Spleen (tissue), 11 donors: Measurements from ENCODE around the gene FXYD4. TPM values are rescaled to one million over a fixed set of nuclear protein-coding genes. Genes with fewer than 3 reads are reported as not detected.

Source experiments
- DNase-seq: peaks from one replicate; pipeline ENCODE4 v3.0.0-alpha.2; 2020
- H3K27ac ChIP-seq, 8 donors: fragments of 200-600 bp; sonication (generic) in 7 of 8; 1 replicate in 4 of 8; 2 replicates in 4 of 8; pipeline versions ENCODE4 v1.5.0 to v1.8.0; 2016 to 2021; ENCODE audit warnings: inconsistent platforms in 4 of 8, mild to moderate bottlenecking in 4 of 8, moderate library complexity in 1 of 8
- H3K27me3 ChIP-seq, 7 donors: fragments of 200-600 bp; sonication (generic) in 6 of 7; replicated peaks in 1 of 7; 1 replicate in 4 of 7; 2 replicates in 3 of 7; pipeline versions ENCODE4 v1.5.0 to v1.8.0; 2016 to 2021; ENCODE audit warnings: inconsistent platforms in 3 of 7, mild to moderate bottlenecking in 1 of 7
- H3K36me3 ChIP-seq, 6 donors: fragments of 200-600 bp; sonication (generic) in 5 of 6; 1 replicate in 4 of 6; 2 replicates in 2 of 6; pipeline versions ENCODE4 v1.5.0 to v1.8.0; 2016 to 2021; ENCODE audit warnings: inconsistent platforms in 2 of 6
- H3K4me1 ChIP-seq, 6 donors: fragments of 200-600 bp; sonication (generic) in 5 of 6; 1 replicate in 3 of 6; 2 replicates in 3 of 6; pipeline versions ENCODE4 v1.5.0 to v1.8.0; 2016 to 2021; ENCODE audit warnings: inconsistent platforms in 3 of 6
- H3K4me3 ChIP-seq, 8 donors: fragments of 200-600 bp; sonication (generic) in 7 of 8; 1 replicate in 4 of 8; 2 replicates in 4 of 8; pipeline versions ENCODE4 v1.5.0 to v1.8.0; 2016 to 2021; ENCODE audit warnings: inconsistent platforms in 4 of 8, mild to moderate bottlenecking in 4 of 8, moderate library complexity in 2 of 8
- H3K9me3 ChIP-seq, 8 donors: fragments of 200-600 bp; sonication (generic) in 7 of 8; 1 replicate in 4 of 8; 2 replicates in 4 of 8; pipeline versions ENCODE4 v1.5.0 to v1.8.0; 2016 to 2021; ENCODE audit warnings: inconsistent platforms in 4 of 8
- POLR2A ChIP-seq, 3 donors: fragments of 450-650 bp; IDR thresholded peaks; one replicate each; pipeline ENCODE4 v1.5.1; 2017; ENCODE audit warnings: antibody characterized with exemption in 3 of 3, mild to moderate bottlenecking in 1 of 3
- POLR2AphosphoS5 ChIP-seq, 3 donors: sonication (generic); formaldehyde crosslinking; IDR thresholded peaks; one replicate each; pipeline ENCODE4 v1.5.1; 2017; ENCODE audit warnings: antibody characterized with exemption in 3 of 3
- WGBS, 5 donors: extraction: QIAGEN DNeasy Blood & Tissue Kit in 3 of 5; methylation state at CpG; one replicate each; pipeline versions ENCODE4 v1.1.5 to v1.1.7; 2013 to 2018; 5-methylcytosine and 5-hydroxymethylcytosine counted together
- intact Hi-C: fragments of 100-400 bp; cut with DNase I; formaldehyde crosslinking; loops from one replicate; pipeline ENCODE4 v1.15.0; 2023; ENCODE audit warnings: low total_unique reads
- polyA plus RNA-seq, 3 donors: library from polyadenylated mRNA; stranded (reverse); fragments of 200-250 nt; gene quantifications; one replicate each; pipeline ENCODE4 v1.2.1, GENCODE V29; 2013
- total RNA-seq, 7 donors: library from RNA; depleted of rRNA in 3 of 7; stranded (reverse); fragments of >200 nt in 3 of 7; fragmentation: NEBNext Ultra II Directional in 4 of 7; extraction: Animal tissue kit (Norgen Biotek cat#: 25700) in 4 of 7; gene quantifications; one replicate each; pipeline versions ENCODE4 v1.1.0 to v1.2.1, GENCODE V29; 2016 to 2021
- TF ChIP-seq, protein P1 (sequence below), 11 experiments: fragments of 200-600 bp in 7 of 11; fragments of 450-650 bp in 4 of 11; sonication (generic) in 4 of 11; IDR thresholded peaks in 8 of 11; conservative IDR thresholded peaks in 3 of 11; 1 replicate in 7 of 11; 2 replicates in 4 of 11; pipeline versions ENCODE4 v1.4.0 to v1.8.0; 2016 to 2021; ENCODE audit warnings: antibody characterized with exemption in 11 of 11, inconsistent platforms in 4 of 11, mild to moderate bottlenecking in 1 of 11
- donor health status: healthy with polysubstance abuse.
- donor health status: DM: no; HTN: no; CAD: no; lungs with moderate emphysema.
- donor health status: DM: no; HTN: no; CAD: no.
- donor health status: Bipolar disorder and iron deficiency.
- donor health status: healthy.
- donor health status: DM: no; HTN: no; CAD: no.
- donor health status: DM: yes; HTN: yes; CAD: no.

FXYD4 gene
- total and polyA plus RNA-seq, 10 donors: 0.20 TPM; not detected in 9

DNA sequence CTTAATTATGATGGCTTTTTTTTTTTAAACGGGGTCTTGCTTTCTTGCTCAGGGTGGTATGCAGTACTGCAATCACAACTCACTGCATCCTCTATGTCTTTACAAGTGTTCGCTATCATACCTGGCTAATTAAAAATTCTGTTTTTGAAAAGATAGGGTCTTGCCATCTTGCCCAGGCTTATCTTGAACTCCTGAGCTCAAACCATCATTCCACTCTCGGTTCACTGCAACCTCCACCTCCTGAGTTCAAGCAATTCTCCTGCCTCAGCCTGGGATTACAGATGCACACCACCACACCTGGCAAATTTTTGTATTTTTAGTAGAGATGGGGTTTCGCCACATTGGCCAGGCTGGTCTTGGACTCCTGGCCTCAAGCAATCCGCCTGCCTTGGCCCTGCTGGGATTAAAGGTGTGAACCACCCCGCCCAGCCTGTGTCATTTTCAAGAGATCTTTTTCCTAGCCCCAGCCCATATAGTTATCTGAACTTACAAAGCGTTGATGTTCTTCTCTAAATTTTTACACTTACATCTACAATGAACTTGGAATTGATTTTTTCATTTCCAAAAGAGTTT lies 31.5 kb downstream of the FXYD4 start:
- no peaks in the 10 kb centered on the region for H3K9me3 ChIP-seq
- no peak for DNase-seq
- no peaks in the 10 kb centered on the region for H3K27me3 ChIP-seq
- WGBS, 5 donors: 68 to 79% (median 75%) methylated on average over 7 of the region's 7 CpGs
- intact Hi-C loops: no loop called here
- peaks cover 0 to 35% (median 5%) of the 10 kb centered on the region in 6 donors for H3K36me3 ChIP-seq
- peaks cover 59 to 90% (median 88%) of the 10 kb centered on the region in 6 donors for H3K4me1 ChIP-seq
- no peak for TF ChIP-seq POLR2AphosphoS5 (IDR thresholded peaks at IDR 0.05)
- H3K4me3 ChIP-seq: peak overlapping the region in 1 of 8 donors; percentile 98
- H3K27ac ChIP-seq: peak overlapping the region in 5 of 8 donors; percentile 99 to 100 (median 99)

DNA sequence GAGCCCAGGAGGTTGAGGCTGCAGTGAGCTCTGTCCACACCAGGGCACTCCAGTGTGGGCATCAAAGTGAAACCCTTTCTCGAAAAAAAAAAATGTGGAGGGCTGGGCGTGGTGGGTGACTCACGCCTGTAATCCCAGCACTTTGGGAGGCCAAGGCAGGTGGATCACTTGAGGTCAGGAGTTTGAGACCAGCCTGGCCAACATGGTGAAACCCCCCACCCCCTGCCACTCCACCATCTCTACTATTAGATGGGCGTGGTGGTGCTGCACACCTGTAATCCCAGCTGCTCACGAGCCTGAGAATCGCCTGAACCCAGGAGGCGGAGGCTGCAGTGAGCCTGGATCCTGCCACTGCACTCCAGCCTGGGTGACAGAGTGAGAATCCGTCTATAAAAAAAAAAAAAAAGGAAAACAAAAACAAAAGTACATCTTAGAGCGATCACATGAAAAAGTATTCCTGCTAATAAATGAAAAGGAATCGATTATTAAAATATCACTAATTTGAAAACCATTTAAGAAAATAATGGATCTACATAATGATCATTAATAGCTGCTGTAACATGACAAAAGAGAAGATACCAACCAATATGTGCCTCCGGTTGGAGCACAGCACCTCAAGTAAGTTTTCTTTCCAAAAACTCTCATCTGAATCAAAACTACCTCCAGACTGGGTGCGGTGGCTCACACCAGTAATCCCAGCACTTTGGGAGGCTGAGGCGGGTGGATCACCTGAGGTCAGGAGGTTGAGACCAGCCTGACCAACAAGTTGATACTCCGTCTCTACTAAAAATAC lies 32.7 kb downstream of the FXYD4 start:
- Histone ChIP-seq H3K9me3 (no peaks in the 10 kb centered on the region), H3K4me3 (peak overlapping the region in 7 of 8 donors; percentile 1 to 98 (median 75)), H3K27ac (peak overlapping the region; percentile 5 to 100 (median 99)), H3K27me3 (no peaks in the 10 kb centered on the region), H3K4me1 (peaks cover 48 to 84% (median 79%) of the 10 kb centered on the region in 6 donors), H3K36me3 (peaks cover 0 to 33% (median 2%) of the 10 kb centered on the region in 6 donors)
- WGBS, 5 donors: 50 to 65% (median 61%) methylated on average over 14 of the region's 14 CpGs
- TF ChIP-seq, protein P1, sequence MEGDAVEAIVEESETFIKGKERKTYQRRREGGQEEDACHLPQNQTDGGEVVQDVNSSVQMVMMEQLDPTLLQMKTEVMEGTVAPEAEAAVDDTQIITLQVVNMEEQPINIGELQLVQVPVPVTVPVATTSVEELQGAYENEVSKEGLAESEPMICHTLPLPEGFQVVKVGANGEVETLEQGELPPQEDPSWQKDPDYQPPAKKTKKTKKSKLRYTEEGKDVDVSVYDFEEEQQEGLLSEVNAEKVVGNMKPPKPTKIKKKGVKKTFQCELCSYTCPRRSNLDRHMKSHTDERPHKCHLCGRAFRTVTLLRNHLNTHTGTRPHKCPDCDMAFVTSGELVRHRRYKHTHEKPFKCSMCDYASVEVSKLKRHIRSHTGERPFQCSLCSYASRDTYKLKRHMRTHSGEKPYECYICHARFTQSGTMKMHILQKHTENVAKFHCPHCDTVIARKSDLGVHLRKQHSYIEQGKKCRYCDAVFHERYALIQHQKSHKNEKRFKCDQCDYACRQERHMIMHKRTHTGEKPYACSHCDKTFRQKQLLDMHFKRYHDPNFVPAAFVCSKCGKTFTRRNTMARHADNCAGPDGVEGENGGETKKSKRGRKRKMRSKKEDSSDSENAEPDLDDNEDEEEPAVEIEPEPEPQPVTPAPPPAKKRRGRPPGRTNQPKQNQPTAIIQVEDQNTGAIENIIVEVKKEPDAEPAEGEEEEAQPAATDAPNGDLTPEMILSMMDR (IDR thresholded peaks at IDR 0.05 in 8 of 11, conservative IDR thresholded peaks at IDR 0.05 in 3 of 11): no peak
- TF ChIP-seq POLR2A (IDR thresholded peaks at IDR 0.05) (no peak), POLR2AphosphoS5 (IDR thresholded peaks at IDR 0.05) (no peak)
- intact Hi-C loops: no loop called here
- DNase-seq: no peak

DNA sequence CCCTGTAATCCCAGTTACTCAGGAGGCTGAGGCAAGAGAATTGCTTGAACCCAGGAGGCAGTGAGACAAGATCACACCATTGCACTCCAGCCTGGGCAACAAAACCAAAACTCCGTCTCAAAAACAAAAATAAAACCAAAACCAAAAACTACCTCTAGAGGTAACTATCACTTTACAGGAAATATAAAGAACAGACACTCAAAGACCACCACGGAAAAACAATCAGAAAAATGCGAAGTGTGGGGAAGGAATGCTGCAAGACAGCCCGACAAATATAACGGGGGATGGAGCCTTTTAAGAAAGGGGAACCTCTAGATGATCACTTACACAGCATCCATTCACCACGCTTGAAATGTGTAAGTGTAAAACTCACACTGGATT lies 33.3 kb downstream of the FXYD4 start:
- Histone ChIP-seq H3K4me1 (peaks cover 42 to 82% (median 73%) of the 10 kb centered on the region in 6 donors), H3K27ac (peak overlapping the region; percentile 5 to 100 (median 99)), H3K4me3 (peak overlapping the region in 7 of 8 donors; percentile 1 to 98 (median 75)), H3K27me3 (no peaks in the 10 kb centered on the region), H3K36me3 (peaks cover 0 to 27% (median 0%) of the 10 kb centered on the region in 6 donors), H3K9me3 (no peaks in the 10 kb centered on the region)
- TF ChIP-seq POLR2A (IDR thresholded peaks at IDR 0.05) (no peak), POLR2AphosphoS5 (IDR thresholded peaks at IDR 0.05) (no peak)
- TF ChIP-seq, protein P1 (IDR thresholded peaks at IDR 0.05 in 8 of 11, conservative IDR thresholded peaks at IDR 0.05 in 3 of 11): no peak
- no peak for DNase-seq
- intact Hi-C loops: no loop called here
- 7 to 10% (median 9%) methylated on average over 6 of the region's 6 CpGs for WGBS, 5 donors

DNA sequence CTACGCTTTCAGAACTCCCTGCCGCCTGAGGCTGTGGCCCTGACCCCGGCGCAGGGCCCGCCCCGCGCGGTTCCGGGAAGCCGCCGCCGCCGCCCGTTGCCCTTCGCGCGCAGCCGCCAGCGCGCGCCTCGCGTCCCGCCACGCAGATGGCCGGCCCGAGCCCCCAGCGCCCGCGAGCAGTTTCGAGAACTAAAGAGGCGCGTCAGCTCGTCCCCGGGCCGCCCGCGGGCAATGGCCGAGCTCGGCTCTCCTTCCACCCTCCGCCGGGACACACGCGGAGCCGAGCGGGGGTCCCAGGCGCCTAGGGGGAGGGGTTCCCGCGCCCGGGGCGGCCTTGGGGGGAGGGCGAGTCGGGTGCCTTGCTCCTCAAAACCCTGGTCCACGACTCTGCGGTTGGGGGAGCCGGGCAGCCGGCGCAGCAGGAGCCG lies 35.7 kb downstream of the FXYD4 start:
- no peak for TF ChIP-seq POLR2AphosphoS5 (IDR thresholded peaks at IDR 0.05)
- TF ChIP-seq, protein P1 (IDR thresholded peaks at IDR 0.05 in 8 of 11, conservative IDR thresholded peaks at IDR 0.05 in 3 of 11): no peak
- no peak for TF ChIP-seq POLR2A (IDR thresholded peaks at IDR 0.05)
- Histone ChIP-seq H3K4me3 (peak overlapping the region; percentile 40 to 98 (median 88)), H3K9me3 (no peaks in the 10 kb centered on the region), H3K4me1 (peaks cover 29 to 69% (median 58%) of the 10 kb centered on the region in 6 donors), H3K36me3 (peaks cover 0 to 19% (median 0%) of the 10 kb centered on the region in 6 donors), H3K27ac (peak overlapping the region; percentile 78 to 100 (median 99)), H3K27me3 (no peaks in the 10 kb centered on the region)
- DNase-seq: peak; percentile 95
- intact Hi-C loops: no loop called here
- 0% methylated on average over 11 to 59 of the region's 59 CpGs for WGBS, 5 donors
